ENCODE results near the gene CDC20.

Gene CDC20

DNA sequence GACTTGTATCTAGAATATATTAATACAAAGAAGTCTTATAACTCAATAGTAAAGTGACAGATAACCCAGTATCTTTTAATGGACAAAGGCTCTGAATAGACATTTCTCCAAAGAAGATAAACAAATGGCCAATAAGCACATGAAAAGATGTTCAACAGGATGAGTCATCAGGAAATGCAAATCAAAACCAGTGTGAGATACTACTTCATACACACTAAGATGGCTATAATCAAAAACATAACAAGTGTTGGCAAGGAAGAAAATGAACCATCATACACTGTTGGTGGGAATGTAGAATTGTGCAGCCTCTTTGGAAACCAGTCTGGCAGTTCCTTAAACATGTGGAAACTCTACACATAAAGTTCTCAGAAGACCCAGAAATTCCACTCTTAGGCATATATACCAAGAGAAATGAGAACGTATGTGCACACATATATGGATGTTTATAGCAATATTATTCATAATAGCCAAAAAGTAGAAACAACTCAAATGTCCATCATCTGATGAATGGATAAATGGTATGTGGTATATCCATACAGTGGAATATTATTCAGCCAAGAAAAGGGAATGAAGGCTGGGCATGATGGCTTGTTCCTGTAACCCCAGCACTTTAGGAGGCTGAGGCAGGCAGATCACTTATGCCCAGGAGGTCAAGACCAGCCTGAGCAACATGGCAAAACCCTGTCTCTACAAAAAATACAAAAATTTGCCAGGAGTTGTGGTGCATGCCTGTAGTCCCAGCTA, 31.1 kb upstream of the CDC20 start:
- DNase-seq (ENCODE audit: low spot score) = no peak

- no peak for DNase-seq (ENCODE audit: low spot score)
Measured at GRCh38 chr1:43329995-43330751, 28.6 kb upstream of the CDC20 start.

DNA sequence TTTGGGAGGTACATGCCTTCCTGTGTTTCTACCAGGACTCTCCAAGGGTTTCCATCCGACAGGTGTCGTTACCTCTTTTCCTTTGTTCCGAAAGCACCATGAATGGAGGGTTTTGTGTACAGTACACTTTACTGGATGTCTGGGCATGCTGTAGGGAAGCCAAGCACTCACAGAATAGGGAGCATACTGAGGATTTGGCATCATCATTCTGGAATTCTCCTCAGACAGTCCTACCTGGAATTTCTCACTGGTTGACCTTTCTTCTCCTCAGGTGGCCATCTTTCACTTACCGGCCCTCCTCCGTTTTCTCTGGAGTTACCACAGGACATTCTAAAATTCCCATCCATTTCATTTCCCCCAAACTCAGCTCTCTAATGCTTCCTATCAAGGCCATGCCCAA, 27.1 kb upstream of the CDC20 start:
- no peak for DNase-seq (ENCODE audit: low spot score)

DNA sequence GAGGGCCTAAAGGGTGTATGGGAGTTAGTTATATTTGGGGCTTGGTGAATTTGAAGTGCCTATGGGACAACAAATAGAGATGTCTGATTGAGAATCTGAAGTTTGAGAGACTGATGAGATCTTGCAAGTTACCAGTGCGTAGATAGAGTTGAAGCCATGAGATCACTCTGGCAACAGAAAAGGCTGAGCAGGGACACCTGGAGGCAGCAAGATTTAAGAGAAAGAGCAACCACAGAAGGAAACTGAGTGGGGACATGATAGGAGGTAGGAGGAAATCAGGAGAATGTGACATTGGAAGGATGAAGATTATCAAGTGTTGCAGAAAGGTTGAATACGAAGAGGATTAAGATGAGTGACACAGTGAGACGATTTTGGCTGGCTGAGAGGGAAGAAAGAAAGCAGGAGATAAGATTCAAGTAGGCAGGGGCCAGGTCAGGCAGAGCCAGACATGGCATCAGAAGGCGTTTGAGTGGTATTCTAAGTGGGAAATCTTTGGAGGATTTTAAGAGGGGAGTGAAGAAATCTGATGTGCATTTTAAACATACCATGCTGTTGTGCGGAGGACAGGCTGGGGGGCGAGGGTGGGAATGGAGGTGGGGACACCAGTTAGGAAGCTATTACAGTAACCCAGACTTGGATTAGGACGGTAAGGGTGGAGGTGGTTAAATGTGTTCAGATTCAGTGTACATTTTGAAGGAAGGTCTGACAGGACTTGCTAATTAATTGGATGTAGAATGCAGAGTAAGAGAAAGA, 24.2 kb upstream of the CDC20 start:
- no peak for DNase-seq (ENCODE audit: low spot score)

GRCh38 chr1:43337588-43337987, 21.2 kb upstream of the CDC20 start, which contains the start of gene MPL:
MPL (plus strand) TSS chr1:43337818; CDS start chr1:43337849, 31 bp downstream.
- DNase-seq (ENCODE audit: low spot score) = no peak

DNA sequence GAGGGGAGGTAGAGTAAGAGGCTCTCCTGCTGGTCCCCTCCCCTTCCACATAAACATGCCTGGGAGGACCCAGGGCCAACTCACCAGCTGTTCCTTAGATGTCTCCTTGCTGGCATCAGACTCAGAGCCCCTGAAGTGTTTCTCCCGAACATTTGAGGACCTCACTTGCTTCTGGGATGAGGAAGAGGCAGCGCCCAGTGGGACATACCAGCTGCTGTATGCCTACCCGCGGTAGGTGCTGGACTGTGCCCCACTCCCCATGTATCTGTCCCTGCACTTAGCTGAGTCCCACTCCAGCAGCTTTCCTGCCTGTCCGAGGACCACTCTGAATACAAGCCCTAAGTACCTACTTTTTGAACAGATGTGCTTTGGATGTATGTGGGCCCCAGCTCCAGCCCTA, 20.8 kb upstream of the CDC20 start:
- DNase-seq (ENCODE audit: low spot score) = no peak

DNA sequence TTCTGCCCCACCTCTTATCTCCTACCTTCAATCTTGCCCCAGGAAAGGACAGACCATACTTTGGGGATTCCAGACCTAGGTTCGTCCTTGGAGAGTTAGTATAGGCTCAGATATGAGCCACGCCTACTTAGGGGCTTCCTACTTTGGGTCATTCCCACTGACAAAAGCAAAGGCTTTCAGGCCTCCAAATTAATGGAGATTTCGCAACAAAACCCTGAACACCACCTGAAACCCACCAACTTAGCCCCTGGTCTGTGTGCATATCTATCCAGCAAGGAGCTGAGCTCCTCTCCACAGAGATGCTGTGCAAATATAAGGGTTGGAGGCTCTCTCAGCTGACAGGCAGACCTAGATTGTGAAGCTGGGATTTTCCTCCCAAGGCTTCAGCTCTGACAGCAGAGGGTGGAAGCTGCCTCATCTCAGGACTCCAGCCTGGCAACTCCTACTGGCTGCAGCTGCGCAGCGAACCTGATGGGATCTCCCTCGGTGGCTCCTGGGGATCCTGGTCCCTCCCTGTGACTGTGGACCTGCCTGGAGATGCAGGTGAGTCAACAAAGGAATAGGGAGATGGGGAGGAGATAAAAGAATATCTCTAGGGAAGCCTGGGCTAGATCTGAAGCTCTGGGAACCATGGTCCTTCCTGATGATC, 19.1 kb upstream of the CDC20 start:
- no peak for DNase-seq (ENCODE audit: low spot score)

- DNase-seq (ENCODE audit: low spot score) = no peak
Measured at GRCh38 chr1:43340559-43340958, 18.2 kb upstream of the CDC20 start.

DNA sequence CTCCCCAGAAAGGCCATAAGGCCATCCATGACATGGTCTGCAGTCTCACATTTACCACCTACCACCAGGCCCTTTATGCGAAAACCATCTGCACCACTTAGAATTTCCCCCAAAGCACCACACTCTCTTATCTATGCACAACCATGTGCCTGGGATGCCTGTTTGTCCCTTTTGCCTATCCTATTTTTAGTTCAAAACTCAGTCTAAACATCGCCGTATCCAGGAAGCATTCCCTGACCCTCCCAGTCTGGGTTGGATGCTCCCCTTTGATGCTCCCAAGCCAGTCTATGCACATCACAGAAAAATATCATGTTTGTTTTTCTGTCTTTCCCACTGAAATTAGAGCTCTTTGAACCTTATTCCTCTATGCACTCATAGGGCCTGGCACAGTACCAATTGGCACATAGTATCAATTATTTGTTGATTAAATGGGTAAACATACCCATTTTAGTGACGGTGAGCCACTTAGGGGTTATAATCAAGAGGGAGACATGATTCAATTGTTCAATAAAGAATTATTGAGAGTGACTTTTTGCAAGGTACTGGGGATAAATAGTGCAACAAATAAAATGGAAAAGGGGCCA, 14.4 kb upstream of the CDC20 start:
- DNase-seq (ENCODE audit: low spot score) = no peak

GRCh38 chr1:43345120-43345519, 13.7 kb upstream of the CDC20 start:
- no peak for DNase-seq (ENCODE audit: low spot score)

GRCh38 chr1:43346636-43347035, 12.1 kb upstream of the CDC20 start:
- DNase-seq (ENCODE audit: low spot score) = no peak

- no peak for DNase-seq (ENCODE audit: low spot score)
Measured at GRCh38 chr1:43348343-43348808, 10.4 kb upstream of the CDC20 start.

- peak; percentile 77 for DNase-seq (ENCODE audit: low spot score)
Measured at GRCh38 chr1:43348809-43349593, 9.8 kb upstream of the CDC20 start.

- DNase-seq (ENCODE audit: low spot score) = no peak
Measured at GRCh38 chr1:43349594-43350306, 9.0 kb upstream of the CDC20 start.

DNA sequence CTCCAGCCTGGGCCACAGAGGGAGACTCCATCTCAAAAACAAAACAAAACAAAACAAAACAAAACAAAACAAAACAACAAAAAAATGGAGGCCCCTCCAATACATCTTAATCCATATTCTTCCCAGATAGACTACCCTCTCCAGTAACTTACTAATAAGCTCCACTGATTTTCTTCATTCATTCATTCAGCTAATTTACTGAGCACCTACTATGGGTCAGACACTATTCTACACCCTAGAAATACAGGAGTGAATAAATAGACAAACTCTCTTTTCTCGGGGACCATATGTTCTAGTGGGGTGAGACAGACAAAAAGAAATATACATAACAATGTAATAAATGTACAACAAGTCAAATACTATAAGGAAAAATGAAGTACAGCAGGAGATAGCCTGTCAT, 7.8 kb upstream of the CDC20 start:
- DNase-seq (ENCODE audit: low spot score) = no peak

GRCh38 chr1:43351421-43352350, 7.1 kb upstream of the CDC20 start:
- no peak for DNase-seq (ENCODE audit: low spot score)

- no peak for DNase-seq (ENCODE audit: low spot score)
Measured at GRCh38 chr1:43352351-43352705, 6.5 kb upstream of the CDC20 start.

GRCh38 chr1:43352881-43353280, 5.9 kb upstream of the CDC20 start:
- no peak for DNase-seq (ENCODE audit: low spot score)

GRCh38 chr1:43354471-43354870, 4.3 kb upstream of the CDC20 start:
- no peak for DNase-seq (ENCODE audit: low spot score)

Data from SK-N-DZ (cell line).